ENCODE data around the gene MAN2A2. TPM values are rescaled to one million over a fixed set of nuclear protein-coding genes. Genes with fewer than 3 reads are reported as not detected.

MAN2A2 gene
- total and polyA plus RNA-seq, 2 donors (not counting 3 experiments of a cell fraction or from before 2014, with no cell fraction given): 60.9 to 77.7 TPM

DNA sequence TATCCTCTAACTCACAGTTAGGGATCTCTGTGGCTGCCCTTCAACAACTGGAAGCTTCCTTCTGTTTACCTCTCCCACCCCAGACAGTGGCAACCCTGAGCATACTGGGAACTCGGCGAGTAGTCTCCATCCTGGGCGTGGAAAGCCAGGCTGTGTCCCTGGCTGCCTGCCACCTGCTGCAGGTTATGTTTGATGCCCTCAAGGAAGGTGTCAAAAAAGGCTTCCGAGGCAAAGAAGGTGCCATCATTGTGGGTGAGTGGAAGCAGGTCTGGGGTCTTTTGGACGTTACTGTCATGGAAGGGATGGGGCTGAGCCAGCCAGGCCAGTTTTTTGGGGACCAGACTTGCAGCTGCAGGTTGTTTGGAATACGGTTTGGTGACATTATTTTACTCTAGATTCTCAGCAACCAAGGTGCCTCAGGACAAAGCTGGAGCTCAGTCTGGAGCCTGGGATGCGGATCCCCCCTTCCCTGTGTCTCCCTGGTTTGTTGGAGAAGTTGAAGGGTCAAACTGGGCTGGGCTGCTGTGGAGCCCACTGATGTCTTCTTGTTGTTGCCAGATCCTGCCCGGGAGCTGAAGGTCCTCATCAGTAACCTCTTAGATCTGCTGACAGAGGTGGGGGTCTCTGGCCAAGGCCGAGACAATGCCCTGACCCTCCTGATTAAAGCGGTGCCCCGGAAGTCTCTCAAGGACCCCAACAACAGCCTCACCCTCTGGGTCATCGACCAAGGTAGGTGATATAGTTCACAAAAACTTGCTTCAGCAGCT is 39.4 kb downstream of the MAN2A2 start:
- H3K9me3 ChIP-seq (replicated peaks; ENCODE audit: control insufficient read depth, insufficient read depth, low read length): no peaks in the 10 kb centered on the region
- TF ChIP-seq EZH2 (IDR thresholded peaks at IDR 0.05; ENCODE audit: borderline replicate concordance, low read depth, low read length, severe bottlenecking) (no peak), FOS (IDR thresholded peaks at IDR 0.05; ENCODE audit: borderline replicate concordance, insufficient read depth, low read length) (no peak), MYC (IDR thresholded peaks at IDR 0.05; ENCODE audit: low read depth, low read length) (no peak), GATA2 (IDR thresholded peaks at IDR 0.05; ENCODE audit: insufficient read depth, insufficient read length, low read depth, low read length) (no peak), POLR2AphosphoS5 (IDR thresholded peaks at IDR 0.05; ENCODE audit: insufficient read depth, low read depth, low read length) (no peak), CTCF (IDR thresholded peaks at IDR 0.05; ENCODE audit: extremely low read depth in 1 of 2, insufficient read depth in 1 of 2, low read depth in 1 of 2, low read length in 2 of 2) (no peak), JUN (IDR thresholded peaks at IDR 0.05; ENCODE audit: borderline replicate concordance, insufficient read depth, insufficient read length, low read depth) (no peak), POLR2A (IDR thresholded peaks at IDR 0.05; ENCODE audit: low read depth, low read length) (no peak)
- TF ChIP-seq, protein P1, sequence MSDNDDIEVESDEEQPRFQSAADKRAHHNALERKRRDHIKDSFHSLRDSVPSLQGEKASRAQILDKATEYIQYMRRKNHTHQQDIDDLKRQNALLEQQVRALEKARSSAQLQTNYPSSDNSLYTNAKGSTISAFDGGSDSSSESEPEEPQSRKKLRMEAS (IDR thresholded peaks at IDR 0.05; ENCODE audit: insufficient read depth, insufficient read length): no peak
- ChIA-PET CTCF (interaction anchor here (1.0 to 3.9 kb wide), 2 partner anchors 7 to 14 kb away, joined by 3 to 13 read pairs; partner anchors contain the start of gene UNC45A), POLR2A (no interaction called here)
- dilution Hi-C loops (cut with MboI; ENCODE audit: extremely low pct_ligation_motif_present, low sequenced_read_pairs): no loop called here
- H3K4me3 ChIP-seq (replicated peaks in 1 of 3; ENCODE audit: insufficient read depth in 1 of 3, low read depth in 1 of 3, low read length in 3 of 3): no peak overlapping the region
- H3K9ac ChIP-seq (replicated peaks; ENCODE audit: extremely low read depth, insufficient read depth, low read length): no peak overlapping the region
- intact Hi-C loops (cut with micrococcal nuclease): no loop called here
- H3K9me1 ChIP-seq (replicated peaks; ENCODE audit: control insufficient read depth, extremely low read depth, insufficient read depth, low read length): no peaks in the 10 kb centered on the region
- no peak overlapping the region for H3K27ac ChIP-seq (ENCODE audit: insufficient read depth, low read depth, low read length)
- no peaks in the 10 kb centered on the region for H3K4me1 ChIP-seq (ENCODE audit: control insufficient read depth, extremely low read depth, insufficient read depth, low read length)
- H3K27me3 ChIP-seq (ENCODE audit: control insufficient read depth in 2 of 2, insufficient read depth in 2 of 2, low read length in 2 of 2): no peaks in the 10 kb centered on the region
- no peaks in the 10 kb centered on the region for H3K79me2 ChIP-seq (ENCODE audit: control insufficient read depth, insufficient read depth, low read length)
- FAIRE-seq (no peak), DNase-seq (ENCODE audit: low read depth, low spot score) (no peak)
- H3K36me3 ChIP-seq (ENCODE audit: control insufficient read depth in 2 of 2, extremely low read depth in 1 of 2, insufficient read depth in 2 of 2, low read length in 2 of 2): peaks cover 25 to 56% of the 10 kb centered on the region in 2 experiments
- no TSS peak for BruUV-seq (replicated peaks)
- no peak overlapping the region for H2AFZ ChIP-seq (ENCODE audit: low read depth, low read length)
- H3K4me2 ChIP-seq (ENCODE audit: insufficient read depth, low read length): no peak overlapping the region
- H4K20me1 ChIP-seq (replicated peaks; ENCODE audit: control insufficient read depth, extremely low read depth, insufficient read depth, low read length): no peaks in the 10 kb centered on the region
